Dermis lymphatic vessel endothelial cell (primary cell): Measurements from ENCODE around the gene ANKRD26. TPM values are rescaled to one million over a fixed set of nuclear protein-coding genes. Genes with fewer than 3 reads are reported as not detected.

ENCODE experiments used
- total RNA-seq: library from RNA; depleted of rRNA; stranded (reverse); fragments of >200 nt; gene quantifications from 2 replicates; pipeline ENCODE4 v1.2.1, GENCODE V29; 2014

The ANKRD26 gene
- 6.1 and 10.6 TPM in 2 replicates for total RNA-seq

DNA sequence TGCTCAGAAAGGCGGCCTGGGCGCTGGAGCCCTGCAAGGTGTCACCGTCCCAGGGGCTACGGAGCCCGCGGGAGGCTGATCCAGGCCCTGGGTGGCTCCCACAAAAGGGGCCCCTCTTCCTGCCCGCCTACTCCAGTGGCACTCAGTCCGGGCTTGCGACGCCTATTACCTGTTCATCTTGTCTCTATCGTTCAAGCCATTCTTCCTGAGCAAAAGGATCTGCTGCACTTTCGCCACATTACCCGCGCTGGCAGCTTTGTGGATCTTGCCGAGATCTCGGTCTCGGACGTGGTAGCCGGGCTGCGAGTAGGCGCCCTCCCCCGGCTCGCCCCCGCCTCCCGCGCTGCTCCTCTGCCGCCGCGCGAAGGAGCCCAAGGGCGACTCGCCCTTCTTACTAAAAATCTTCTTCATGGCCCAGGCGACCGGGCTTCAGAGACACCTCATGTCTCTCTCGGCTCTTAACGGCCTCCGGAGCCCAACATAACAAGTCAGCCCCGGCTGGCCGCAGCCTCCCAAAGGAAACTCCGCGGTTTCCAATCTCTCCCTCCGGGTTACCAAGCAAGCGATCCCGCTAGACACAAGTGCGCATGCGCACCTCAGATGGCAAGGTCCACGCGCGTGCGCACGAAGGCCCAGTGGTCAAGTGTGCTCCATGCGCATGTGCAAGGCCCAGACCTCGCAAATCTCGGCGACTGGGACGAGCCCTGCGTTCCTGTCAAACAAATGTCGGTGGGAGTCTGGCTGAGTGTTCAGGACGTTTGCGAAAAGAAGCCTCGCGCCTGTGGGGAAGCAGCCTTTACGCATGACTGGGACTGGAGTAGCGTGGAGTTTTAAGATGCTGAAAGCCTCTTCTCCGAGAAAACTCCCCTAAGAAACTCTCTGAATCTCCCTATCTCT is at the start of gene ANKRD26:
ANKRD26 (minus strand) TSS at position 579 of the 897 bp plus-strand sequence; CDS start at position 411, 168 bp downstream.

Other genes starting within 250 kb of the ANKRD26 start
- gene ABI1, start 239.5 kb downstream of the ANKRD26 start, total RNA-seq, result 37.6 and 43.7 TPM in 2 replicates
- 97.1 and 106 TPM in 2 replicates for gene YME1L1, start 53.9 kb upstream of the ANKRD26 start, total RNA-seq
- 6.7 and 8.6 TPM in 2 replicates for gene MASTL, start 54.9 kb upstream of the ANKRD26 start, total RNA-seq
- 22.6 and 24.4 TPM in 2 replicates for gene ACBD5, start 140.3 kb upstream of the ANKRD26 start, total RNA-seq